Fibroblast of upper back skin (primary cell): ENCODE results near the gene PRRG3.

Experiments
- DNase-seq: peaks from one replicate; pipeline ENCODE4 v3.0.0-alpha.2; 2013

The PRRG3 gene

DNA sequence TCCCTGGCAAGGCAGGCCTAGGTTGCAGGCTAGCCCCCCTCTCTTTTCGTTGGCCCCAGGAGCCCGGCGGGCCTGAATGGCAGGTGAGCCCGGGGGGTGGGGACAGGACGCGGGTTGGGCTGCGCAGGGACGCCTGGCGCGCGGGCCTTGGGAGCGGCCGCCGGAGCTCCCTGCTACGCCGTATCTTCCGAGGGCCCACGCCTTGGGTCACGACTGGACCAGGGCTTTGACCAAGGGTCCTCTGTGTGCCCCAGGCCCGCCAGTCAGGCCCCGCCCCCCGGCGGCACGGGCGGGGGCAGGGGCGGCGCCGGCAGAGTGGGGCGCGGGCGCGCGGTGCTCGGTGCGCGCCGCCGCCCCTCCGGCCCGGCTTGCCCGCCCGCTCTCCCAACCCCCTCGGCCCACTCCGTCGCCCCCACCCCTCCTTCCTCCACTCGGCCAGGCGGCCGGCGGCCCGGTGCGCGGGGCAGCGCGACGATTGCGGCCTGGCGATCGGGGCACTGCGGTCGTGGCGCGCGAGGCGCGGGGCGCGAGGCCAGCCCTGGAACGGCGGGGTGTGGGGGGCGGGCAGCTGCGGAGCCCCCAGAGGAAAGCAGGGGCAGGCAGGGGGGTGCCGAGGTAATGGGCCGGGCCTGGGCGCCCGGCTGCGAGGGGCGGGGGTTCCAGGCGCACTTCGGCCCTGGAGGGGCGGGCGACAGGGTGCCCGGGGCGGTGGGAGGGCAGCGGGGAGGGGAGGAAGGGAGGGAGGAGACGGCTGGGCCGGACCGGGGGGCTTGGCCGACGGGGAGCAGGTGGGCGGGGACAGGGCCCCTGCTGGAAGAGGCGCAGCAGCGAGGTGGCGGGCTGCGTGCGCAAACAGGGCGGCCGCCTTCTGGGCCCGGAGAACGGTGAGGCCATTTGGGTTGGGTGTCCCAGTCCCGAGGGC is at the start of gene PRRG3:
Gene PRRG3 (plus strand): TSS at position 798 of the 922 bp plus-strand sequence. CDS start 3,357 bp downstream, outside the sequence.
- DNase-seq = no peak

DNA sequence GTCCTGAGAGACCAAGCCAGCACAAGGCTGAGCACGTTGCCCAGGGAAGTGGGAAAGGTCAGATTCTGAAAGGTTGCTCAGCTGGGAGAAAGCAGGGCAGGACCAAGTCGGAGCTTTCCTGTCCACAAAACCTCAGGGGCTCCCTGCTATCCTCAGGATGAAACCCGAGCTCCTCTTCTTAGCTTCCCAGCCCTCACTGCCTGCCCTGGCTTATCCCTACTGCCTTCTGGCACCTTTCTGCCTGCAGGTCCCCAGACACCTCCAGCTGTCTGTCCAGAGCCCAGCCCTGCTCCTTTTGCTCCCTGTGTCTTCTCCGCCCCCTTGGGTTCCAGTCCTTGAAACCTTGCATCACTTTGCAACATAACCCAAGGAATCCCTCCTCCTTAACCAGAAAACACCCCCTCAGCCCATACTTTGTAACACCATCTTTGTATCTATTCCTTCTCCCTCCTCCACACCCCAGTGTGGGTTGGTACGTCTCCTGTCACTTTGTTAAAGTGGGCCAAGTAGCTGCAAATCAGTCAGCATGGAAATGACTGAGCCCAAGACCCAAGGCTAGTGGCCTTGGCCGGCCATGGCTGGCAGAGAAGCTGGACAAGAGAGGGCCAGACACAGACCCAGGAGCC is 20.0 kb upstream of the PRRG3 start:
- DNase-seq = no peak

DNA sequence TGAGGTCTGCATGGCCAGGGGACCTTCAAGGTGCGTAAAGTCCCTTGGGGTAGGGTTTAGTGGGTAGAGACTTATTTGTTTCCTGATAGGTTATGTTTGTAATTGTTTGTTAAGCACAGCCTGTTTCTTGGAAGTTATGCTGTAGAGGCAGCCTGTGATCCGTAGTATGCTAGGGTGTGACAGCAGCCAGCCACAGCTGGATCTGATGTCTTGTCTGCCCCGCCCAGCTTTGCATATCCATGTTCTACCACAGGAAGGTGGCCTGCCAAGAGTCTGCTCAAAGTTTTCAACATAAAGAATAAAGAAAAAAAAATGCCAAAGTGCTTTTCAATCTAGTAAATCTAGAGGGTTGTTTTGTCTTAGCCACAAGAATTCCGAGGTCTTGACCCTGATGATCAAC is 19.1 kb upstream of the PRRG3 start:
- no peak for DNase-seq

DNA sequence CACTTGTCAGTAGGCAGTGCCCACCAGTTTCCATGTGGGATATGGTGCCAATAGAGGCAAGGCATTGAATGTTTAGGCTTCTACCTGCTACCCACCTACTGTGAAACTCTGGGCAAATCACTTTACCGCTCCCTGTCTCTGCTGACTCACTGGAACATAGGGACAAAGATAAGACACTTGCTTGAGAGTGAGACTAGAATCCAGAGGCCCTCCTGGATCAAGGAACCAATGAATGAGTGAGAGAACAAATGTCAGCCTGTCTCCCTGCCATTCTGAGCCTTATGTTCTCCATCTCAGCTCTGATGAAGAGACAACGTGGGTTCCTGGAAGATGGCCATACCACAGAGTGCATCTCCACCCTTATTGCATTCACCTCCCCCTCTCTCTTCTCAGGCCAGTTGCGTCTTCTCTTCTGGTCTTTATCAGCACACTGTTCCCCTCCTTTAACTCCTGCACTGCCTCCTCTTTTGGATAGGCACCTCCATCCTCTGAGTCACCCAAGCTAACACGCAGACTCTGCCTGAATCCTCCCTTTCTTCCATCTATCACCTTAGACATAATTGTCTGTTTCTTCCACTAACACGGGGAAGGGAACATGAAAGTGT is 15.4 kb upstream of the PRRG3 start:
- DNase-seq = no peak

DNA sequence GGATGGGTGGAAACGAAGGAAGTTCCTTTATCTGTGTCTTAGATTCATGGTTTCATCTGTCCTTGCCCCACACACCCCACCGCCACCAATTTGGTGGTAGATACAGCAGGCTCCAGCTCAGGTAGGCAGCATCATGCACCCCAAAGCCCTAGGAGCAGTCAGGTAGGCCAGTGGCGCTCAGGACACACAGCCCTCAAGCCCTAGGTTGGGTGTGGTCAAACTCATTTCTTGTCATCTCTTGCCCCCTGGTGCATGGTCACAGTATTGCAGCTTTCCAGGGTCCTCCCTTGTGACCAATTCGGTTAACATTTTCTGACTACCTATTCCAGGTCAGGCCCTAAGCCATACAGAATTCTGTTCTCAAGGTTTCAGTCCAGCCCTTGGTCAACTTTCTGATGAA is 14.5 kb upstream of the PRRG3 start:
- DNase-seq = peak; percentile 14

DNA sequence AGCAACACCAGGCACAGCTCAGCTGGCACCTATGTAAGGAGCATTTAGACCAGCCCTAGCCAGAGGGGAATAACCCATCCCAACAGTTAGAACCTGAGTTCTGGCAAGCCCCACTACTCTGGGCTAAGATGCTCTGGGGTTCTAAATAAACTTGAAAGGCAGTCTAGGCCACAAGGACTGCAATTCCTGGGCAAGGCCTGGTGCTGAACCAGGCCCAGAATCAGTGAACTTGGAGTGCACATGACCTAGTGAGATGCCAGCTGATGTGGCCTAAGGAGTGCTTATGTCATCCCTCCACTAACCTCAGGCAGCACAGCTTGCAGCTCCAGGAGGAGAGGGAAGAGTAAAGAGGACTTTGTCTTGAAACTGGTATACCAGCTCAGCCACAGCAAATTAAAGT is 7.6 kb upstream of the PRRG3 start:
- no peak for DNase-seq

DNA sequence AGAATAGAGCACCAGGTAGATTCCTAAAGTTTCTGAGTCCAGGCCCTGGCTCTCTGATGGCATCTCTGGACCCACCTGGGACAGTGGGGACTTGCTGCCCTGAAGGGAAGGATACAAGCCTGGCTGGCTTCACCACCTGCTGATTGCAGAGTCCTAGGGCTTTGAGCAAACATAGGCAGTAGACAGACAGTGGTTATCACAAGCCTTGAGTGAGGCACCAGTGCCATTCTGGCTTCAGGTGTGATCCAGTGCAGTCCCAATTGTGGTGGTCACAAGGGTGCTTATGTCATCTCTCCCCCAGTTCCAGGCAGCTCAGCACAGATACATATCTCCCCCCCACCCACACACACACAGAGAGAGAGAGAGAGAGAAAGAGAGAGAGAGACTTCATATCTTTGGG is 6.6 kb upstream of the PRRG3 start:
- no peak for DNase-seq

DNA sequence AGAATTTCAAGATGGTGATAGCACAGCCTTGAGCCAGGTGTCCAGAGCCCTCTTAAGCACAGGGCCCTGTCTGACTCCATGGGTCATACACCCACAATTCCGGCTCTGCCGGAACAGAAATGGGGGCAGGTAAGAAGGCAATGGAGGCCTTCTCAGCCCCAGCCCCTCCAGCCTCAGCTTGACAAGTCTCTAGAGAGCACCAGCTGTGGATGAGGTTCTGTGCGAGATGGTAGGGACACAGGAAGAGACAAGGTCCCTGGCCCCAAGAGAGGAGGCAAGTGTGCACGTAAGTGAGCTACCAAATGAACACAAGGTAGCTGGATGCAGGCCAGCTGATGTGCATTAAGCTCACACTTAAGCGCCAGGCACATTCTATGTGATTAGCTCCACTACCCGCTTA is 2.4 kb upstream of the PRRG3 start:
- no peak for DNase-seq

DNA sequence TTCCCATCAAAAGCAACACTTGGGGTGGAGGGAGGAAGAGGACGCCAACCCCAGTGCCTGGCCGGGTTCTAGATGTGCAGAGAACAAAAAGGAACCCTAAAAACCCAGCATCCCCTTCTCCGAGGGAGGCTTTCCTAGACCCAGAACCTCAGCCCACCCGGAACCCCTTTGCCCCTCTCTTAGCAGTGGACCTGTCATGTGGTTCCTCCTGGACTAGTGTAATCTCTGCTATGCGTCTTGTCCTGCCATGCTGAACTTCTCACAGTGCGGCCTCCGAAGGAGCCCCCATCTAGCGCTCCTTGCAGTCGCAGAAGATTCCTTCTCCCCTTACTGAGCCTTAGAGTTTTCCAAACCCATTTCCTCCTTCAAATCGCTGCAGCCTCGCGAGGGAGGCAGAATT is 1.1 kb upstream of the PRRG3 start:
- DNase-seq = no peak

DNA sequence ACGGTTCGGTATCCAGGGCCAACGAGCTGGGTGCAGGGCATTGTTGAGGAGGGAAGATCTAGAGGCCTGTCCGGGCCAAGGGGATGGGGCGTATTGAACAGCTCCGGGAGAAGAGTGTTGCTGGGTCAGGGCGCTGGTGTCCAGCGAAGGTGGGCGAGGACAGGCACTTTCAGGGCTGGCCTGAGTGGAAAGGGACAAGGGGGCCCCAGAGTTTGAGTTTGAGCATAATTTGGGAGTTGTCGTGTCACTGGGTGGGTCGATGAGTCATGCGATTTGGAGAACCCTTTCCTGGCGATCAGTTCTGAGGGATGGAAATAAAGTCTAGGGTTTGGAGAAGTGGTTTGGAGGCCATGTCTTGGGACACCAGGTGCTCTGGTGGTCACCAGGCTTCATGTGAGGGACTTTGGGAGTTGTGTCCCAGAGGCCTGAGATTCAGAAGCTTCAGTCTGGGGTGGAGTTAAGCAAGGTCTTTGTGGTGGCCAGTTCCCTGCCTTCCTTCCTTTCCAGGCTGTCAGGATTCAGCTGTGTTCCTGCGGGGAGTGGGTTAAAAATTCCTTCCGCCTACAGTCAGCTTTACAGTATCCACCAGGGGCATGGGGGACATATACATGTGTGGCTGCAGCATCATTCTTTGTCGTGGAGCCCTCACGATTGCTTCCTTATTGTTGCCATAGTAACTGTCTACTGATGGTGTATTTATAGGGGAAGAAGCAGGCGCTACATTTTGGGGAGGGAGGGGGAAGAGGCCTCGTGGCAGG is 504 bp downstream of the PRRG3 start:
- no peak for DNase-seq

DNA sequence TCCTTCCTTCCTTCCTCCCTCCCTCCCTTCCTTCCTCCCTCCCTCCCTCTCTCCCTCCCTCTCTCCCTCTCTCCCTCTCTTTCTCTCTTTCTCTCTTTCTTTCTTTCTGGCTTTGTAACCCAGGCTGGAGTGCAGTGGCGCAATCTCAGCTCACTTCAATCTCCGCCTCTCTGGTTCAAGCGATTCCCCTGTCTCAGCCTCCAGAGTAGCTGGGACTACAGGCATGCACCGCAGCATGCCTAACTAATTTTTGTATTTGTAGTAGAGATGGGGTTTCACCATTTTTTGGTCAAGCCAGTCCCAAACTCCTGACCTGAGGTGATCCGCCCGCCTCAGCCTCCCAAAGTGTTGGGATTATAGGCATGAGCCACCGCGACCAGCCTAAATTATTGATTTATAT is 1.8 kb downstream of the PRRG3 start:
- peak; percentile 5 for DNase-seq

DNA sequence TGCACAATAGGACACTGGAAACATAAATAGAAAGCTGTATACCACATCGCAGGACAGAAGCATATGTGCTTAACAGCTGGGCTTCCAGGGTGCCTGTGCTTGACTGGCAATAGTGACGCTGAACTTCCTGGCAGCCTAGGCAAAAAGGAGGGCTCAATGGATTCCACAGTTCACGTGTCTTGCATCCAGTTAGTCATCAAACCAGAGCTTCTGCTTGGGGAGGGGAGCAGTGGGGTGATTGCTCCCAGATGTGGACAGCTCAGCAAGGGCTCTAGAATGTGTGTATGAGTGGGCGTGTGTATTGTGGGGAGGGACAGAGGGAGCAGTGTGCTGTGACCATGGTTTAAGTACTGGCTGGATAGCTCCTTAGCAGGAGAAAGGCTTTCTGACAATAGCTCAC is 2.3 kb downstream of the PRRG3 start:
- peak; percentile 92 for DNase-seq

DNA sequence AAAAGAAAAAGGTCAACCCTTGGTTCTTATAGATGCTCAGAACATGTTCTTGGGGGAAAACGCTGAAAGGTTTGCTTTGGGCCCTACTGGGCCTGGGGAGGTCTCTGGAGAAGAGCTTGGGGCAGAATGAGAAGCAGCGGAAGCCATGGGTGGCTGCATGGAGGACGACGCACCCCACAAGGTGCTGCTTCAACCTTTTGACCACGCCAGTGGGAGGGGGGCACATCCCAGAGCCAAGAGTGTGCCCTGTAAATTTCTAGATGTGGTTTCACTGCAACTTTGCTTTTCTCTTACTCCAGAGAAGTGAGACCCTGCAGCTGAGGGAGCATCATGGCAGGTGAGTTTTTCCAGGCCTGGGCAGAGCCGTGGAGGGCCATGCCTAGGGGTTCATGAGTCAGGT is 3.2 kb downstream of the PRRG3 start:
- no peak for DNase-seq

DNA sequence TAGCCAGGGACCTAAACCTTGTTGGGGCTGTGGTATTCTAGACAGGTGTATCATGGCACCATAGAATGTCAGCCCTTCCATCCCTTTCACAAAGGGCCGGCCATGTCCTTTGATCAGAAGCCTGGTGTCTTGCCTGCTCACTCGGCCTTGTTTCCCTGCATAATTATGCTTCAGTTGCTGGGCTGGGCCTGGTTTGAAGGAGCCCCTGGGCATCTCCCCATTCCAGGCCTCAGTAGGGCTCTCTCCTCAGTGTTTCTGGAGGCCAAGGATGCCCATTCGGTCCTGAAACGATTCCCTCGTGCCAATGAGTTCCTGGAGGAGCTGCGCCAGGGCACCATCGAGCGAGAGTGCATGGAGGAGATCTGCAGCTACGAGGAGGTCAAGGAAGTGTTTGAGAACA is 4.5 kb downstream of the PRRG3 start:
- DNase-seq = no peak

DNA sequence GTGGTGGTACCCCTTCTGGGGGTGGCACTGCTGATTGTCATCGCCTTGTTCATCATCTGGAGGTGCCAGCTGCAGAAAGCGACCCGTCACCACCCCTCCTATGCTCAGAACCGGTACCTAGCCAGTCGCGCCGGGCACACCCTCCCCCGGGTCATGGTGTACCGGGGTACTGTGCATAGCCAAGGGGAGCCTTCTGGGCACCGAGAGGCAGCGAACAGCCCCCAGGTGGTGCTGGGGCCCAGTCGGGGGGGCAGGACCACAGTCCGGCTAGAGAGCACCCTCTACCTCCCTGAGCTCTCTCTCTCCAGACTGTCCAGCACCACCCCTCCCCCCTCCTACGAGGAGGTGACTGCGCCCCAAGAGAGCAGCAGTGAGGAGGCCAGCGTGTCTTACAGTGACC is 5.3 kb downstream of the PRRG3 start:
- no peak for DNase-seq

DNA sequence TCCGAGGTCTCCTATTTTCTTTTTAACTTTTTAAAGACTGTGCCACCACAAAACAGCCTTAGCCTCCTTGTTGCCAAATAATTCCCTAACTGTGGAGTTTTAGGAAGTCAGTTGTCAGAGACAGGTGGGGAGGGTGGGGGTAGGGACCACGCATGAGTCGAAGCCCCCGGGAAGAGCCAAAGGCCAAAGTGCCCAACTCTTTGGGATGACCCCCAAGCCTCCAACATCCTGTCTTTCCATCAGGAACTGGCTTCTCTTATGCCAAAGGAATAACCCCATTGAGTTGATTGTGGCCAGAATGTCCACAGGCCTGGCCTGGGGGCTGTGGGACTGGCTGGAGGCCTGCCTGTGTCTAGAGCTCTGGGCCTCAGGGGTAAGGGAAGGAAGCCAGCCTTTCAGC is 5.8 kb downstream of the PRRG3 start:
- no peak for DNase-seq

DNA sequence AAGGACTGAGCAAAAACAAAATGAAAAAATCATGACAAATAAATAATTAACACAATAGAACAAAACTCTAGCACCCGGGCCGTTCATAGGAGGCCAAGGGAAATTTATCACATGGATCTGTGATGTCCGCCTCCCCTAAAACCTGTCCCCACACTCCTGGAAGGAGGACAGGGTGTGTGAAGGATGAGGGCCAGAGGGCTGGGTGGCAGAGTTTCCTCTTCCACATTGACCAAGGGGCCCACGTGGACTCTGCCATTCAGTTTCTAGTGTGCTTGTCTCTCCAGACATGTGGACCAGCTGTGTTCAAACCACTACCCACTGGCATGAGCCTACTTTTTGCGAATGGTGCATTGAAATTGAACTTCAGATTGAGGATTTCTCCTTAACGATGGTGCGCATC is 6.3 kb downstream of the PRRG3 start:
- DNase-seq = no peak

DNA sequence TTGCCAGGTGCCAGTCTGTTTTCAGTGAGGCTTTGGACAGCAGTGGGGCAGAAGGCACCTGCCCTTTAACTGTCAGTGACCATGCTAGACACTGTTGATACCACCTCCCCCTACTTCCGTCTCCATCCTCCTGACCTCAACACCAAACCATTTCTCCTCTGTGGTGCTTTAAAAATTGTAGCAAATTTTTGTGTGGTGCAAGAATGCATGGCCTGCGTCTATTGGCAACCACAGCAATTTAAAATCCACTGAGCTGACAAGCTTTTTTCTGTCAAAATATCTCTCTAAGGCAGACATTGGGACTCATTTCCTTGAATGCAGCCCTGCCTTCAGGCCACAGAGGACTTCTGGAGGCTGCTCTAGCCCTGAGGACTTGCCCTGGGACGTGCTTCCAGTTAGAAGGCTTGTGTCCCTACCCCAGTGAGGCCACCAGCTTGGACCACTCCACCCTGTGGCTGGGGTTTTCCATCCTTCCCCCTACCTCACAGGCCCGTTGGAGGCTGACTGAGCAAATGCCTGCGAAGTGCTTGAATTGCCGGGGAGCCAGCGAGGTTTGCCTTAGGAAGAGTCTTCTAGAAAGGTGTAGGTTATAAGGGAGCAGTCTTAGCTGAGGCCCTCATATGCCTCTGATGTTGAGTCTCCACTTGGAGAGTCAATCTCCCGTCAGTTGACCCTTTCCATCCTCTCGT is 6.9 kb downstream of the PRRG3 start:
- DNase-seq = peak; percentile 36

DNA sequence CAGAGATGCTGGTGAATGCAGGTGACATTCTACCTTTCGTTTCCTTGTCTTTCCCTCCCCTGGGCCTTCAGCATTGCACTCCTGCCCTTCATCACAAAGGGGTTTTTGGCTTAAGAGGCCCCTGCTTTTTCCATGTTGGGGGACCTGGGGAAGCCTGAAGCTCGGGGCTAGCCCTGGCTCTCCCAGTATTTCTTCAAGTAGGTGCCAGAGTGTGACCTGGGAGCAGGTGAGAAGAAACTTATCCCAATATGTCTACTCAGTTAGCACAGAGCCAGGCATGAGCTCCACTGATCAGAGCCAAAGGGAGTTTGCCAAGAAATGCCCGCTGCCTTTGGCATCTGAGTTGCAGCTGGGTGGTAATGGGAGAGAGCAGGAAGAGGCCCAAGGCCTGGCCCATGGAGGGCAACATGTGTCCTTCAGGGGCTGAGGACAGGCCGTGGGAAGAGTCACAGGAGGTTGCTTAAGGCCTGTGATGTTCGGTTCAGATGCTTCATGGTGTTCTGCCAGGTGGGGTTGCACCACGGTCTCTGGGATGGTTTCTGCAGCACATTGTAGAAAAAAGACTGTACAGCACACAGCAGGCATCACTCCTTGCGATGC is 7.6 kb downstream of the PRRG3 start:
- DNase-seq = no peak

DNA sequence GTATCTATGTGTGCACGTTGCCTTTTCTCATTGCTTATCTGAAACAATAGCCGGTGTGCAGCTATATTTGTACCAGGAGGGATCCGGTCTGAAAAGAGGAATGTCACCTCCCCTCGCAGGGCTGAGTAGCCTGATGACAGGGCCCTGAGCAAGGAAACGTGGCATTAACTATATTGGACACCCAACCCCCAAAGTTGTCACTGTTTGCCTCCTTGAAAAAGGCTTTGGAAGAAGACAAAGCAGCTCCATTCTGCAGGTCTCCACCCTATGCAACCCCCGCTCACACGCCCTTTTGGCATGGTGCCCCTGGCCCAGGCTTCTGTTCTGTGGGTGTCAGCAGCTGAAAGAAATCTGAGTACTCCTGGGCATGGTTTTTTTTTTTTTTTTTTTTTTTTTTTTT is 8.2 kb downstream of the PRRG3 start:
- DNase-seq = peak; percentile 33

DNA sequence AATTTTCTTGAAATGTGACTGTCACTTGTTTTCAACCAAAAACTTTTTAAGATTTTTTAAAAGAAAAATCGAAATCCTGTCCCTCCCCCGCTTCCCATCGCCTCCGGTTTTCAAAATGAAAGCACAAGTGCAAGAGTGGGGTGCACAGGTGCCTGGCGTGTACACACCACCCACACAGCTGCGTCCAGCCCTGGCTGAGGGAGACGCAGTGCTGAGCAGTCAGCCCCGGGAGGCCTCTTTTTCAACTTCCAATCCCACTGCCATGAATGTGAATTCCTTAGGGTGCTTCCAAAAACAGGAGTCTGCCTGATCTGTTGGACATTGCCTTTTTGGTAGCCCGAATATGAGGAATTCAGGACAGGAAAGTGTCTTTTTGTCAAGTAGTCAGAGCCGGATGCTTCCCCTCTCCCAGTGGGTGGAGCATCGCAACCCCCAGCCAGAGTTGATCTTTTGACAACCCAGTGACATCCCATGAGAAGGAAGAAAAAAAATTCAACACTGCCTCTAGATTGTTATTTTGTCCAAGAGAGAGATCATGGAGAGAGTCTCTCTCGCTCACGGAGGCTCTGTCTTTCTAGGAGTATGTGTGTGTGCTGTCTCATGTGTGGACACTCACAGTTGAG is 8.9 kb downstream of the PRRG3 start:
- DNase-seq = no peak

DNA sequence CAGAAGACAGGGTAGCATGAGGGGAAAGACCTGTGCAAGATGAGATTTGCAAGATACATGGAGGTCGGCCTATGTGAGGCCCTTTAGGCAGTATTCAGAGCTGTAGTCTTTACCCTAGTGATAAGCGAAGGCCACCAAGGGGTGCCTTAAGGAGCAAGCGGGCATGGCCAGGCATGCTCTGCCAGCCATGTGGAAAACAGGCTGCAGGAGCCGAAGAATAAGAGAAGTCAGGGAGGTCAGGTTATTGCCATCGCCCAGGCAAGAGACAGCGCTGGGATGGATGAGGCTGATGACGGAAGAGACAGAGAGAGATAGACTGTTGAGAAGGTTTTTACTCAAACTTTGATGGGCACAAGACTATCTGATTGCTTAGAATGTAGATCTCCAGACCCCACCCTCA is 13.6 kb downstream of the PRRG3 start:
- DNase-seq = no peak
